Neural progenitor cell (in vitro differentiated cells): Measurements from ENCODE around the gene FHOD3. TPM values are rescaled to one million over a fixed set of nuclear protein-coding genes. Genes with fewer than 3 reads are reported as not detected.
A peak's percentile ranks its signal among the peaks of the same experiment; 100 is the strongest.

ENCODE experiments used
- DNase-seq: peaks from one replicate; pipeline ENCODE4 v3.0.0-alpha.2; 2016; ENCODE audit warnings: low spot score
- H2AFZ ChIP-seq: fragments of 200-600 bp; sonication (generic); replicated peaks from 2 replicates; pipeline ENCODE4 v1.6.1; 2016; ENCODE audit warnings: antibody characterized with exemption
- H3F3A ChIP-seq: fragments of 200-600 bp; sonication (generic); 2 replicates; pipeline ENCODE4 v1.6.1; 2016; ENCODE audit warnings: antibody characterized with exemption, low read depth
- H3K27ac ChIP-seq: fragments of 200-600 bp; sonication (generic); 2 replicates; pipeline ENCODE4 v1.5.1; 2016; ENCODE audit warnings: mild to moderate bottlenecking
- H3K27me3 ChIP-seq: fragments of 200-600 bp; sonication (generic); 2 replicates; pipeline ENCODE4 v1.6.1; 2016; ENCODE audit warnings: mild to moderate bottlenecking, moderate library complexity
- H3K36me3 ChIP-seq: fragments of 200-600 bp; sonication (generic); 2 replicates; pipeline ENCODE4 v1.5.1; 2016
- H3K4me1 ChIP-seq: fragments of 200-600 bp; sonication (generic); 2 replicates; pipeline ENCODE4 v1.6.1; 2016; ENCODE audit warnings: mixed run types
- H3K4me2 ChIP-seq: fragments of 200-600 bp; sonication (generic); 2 replicates; pipeline ENCODE4 v1.6.1; 2016
- H3K4me3 ChIP-seq: fragments of 200-600 bp; sonication (generic); 2 replicates; pipeline ENCODE4 v1.5.1; 2016
- H3K79me2 ChIP-seq: fragments of 200-600 bp; sonication (generic); 2 replicates; pipeline ENCODE4 v1.6.1; 2016; ENCODE audit warnings: low read depth
- H3K9ac ChIP-seq: fragments of 200-600 bp; sonication (generic); 2 replicates; pipeline ENCODE4 v1.6.1; 2016
- H3K9me3 ChIP-seq: fragments of 200-600 bp; sonication (generic); 2 replicates; pipeline ENCODE4 v1.5.1; 2016; ENCODE audit warnings: low read depth
- H4K20me1 ChIP-seq: fragments of 200-600 bp; sonication (generic); 2 replicates; pipeline ENCODE4 v1.6.1; 2016; ENCODE audit warnings: low read depth
- H3K27ac Mint-ChIP-seq: 3 replicates; pipeline ENCODE4 v1.8.0; 2021; ENCODE audit warnings: mixed read lengths
- H3K27me3 Mint-ChIP-seq: 2 replicates; pipeline ENCODE4 v1.8.0; 2022; ENCODE audit warnings: low read depth, mild to moderate bottlenecking, inconsistent platforms, moderate library complexity, mixed read lengths; ENCODE audit not compliant: insufficient read depth
- H3K36me3 Mint-ChIP-seq: 3 replicates; pipeline ENCODE4 v1.8.0; 2021; ENCODE audit warnings: mixed read lengths
- H3K4me1 Mint-ChIP-seq: 3 replicates; pipeline ENCODE4 v1.8.0; 2021; ENCODE audit warnings: mixed read lengths
- H3K4me3 Mint-ChIP-seq: 3 replicates; pipeline ENCODE4 v1.8.0; 2021; ENCODE audit warnings: mild to moderate bottlenecking, moderate library complexity, mixed read lengths
- H3K9me3 Mint-ChIP-seq: 3 replicates; pipeline ENCODE4 v1.8.0; 2020; ENCODE audit warnings: mixed read lengths
- EZH2 ChIP-seq: fragments of 200-600 bp; sonication (generic); IDR thresholded peaks from 2 replicates; pipeline ENCODE4 v1.6.1; 2017; ENCODE audit warnings: antibody characterized with exemption, mild to moderate bottlenecking, moderate library complexity
- EZH2phosphoT487 ChIP-seq: fragments of 200-600 bp; sonication (generic); IDR thresholded peaks from 2 replicates; pipeline ENCODE4 v1.6.1; 2017; ENCODE audit warnings: antibody characterized with exemption
- total RNA-seq: library from RNA; depleted of rRNA; stranded (reverse); fragments of >200 nt; gene quantifications from 2 replicates; pipeline ENCODE4 v1.2.3, GENCODE V29; 2015; ENCODE audit warnings: low replicate concordance
- TF ChIP-seq, protein P1 (sequence below): fragments of 200-600 bp; sonication (generic); IDR thresholded peaks from 2 replicates; pipeline ENCODE4 v1.5.1; 2017; ENCODE audit warnings: antibody characterized with exemption, mild to moderate bottlenecking

Gene FHOD3
- total RNA-seq, 1 donor from 2014 or later: 69.7 TPM

DNA sequence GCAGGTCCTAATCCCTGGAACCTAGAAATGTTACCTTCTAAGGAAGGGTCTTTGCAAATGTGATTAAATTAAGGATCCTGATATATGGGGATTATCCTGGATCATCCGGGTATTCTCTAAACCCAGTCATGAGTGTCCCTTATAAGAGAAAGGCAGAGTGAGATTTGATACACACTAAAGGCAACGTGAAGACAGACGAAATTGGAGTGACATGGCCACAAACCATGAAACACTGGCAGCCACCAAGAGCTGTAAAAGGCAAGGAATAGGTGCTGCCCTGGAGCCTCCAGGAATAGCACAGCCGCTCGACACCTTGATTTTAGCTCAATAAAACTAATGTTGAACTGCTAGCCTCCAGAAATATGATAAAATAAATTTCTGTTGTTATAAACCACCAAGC, 486.3 kb downstream of the FHOD3 start:
- no peak for DNase-seq
- H3K4me2 ChIP-seq: no peak overlapping the region
- no peaks in the 10 kb centered on the region for H4K20me1 ChIP-seq
- no peak overlapping the region for H3K27ac Mint-ChIP-seq
- peaks cover 13% of the 10 kb centered on the region for H3K4me1 Mint-ChIP-seq
- H3K36me3 ChIP-seq: no peaks in the 10 kb centered on the region
- no peaks in the 10 kb centered on the region for H3K9me3 ChIP-seq
- no peaks in the 10 kb centered on the region for H3K79me2 ChIP-seq
- peaks cover 19% of the 10 kb centered on the region for H3K4me1 ChIP-seq
- H3K27me3 ChIP-seq: no peaks in the 10 kb centered on the region
- peaks cover 28% of the 10 kb centered on the region for H3K36me3 Mint-ChIP-seq
- no peak overlapping the region for H3K27ac ChIP-seq
- no peak overlapping the region for H2AFZ ChIP-seq
- H3K27me3 Mint-ChIP-seq: peaks cover 4% of the 10 kb centered on the region
- peaks cover 13% of the 10 kb centered on the region for H3F3A ChIP-seq
- H3K4me3 ChIP-seq: no peak overlapping the region
- no peak overlapping the region for H3K9ac ChIP-seq
- no peak overlapping the region for H3K4me3 Mint-ChIP-seq
- no peak for TF ChIP-seq EZH2
- no peak for TF ChIP-seq EZH2phosphoT487
- TF ChIP-seq, protein P1, sequence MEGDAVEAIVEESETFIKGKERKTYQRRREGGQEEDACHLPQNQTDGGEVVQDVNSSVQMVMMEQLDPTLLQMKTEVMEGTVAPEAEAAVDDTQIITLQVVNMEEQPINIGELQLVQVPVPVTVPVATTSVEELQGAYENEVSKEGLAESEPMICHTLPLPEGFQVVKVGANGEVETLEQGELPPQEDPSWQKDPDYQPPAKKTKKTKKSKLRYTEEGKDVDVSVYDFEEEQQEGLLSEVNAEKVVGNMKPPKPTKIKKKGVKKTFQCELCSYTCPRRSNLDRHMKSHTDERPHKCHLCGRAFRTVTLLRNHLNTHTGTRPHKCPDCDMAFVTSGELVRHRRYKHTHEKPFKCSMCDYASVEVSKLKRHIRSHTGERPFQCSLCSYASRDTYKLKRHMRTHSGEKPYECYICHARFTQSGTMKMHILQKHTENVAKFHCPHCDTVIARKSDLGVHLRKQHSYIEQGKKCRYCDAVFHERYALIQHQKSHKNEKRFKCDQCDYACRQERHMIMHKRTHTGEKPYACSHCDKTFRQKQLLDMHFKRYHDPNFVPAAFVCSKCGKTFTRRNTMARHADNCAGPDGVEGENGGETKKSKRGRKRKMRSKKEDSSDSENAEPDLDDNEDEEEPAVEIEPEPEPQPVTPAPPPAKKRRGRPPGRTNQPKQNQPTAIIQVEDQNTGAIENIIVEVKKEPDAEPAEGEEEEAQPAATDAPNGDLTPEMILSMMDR: no peak
- no peaks in the 10 kb centered on the region for H3K9me3 Mint-ChIP-seq

DNA sequence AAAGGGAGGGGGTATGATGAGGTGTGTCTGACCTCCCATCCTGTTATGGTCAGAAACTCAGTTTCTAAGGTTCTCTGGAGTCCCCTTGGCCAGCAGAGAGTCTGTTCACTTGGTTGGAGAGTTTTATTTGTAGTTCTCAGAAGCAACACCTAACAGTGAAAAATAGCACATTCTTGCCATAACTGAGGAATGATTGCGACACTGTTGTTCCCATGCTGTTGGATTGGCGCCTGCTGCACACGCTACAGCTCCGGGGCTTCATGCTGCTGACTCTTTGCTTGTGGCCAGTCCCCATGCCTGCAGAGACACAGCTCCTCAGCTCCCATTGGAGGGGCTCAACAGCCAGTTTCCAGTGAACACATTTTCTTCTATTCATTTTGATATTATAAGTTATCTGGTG, 489.2 kb downstream of the FHOD3 start:
- Mint-ChIP-seq H3K27me3 (no peaks in the 10 kb centered on the region), H3K9me3 (peaks cover 6% of the 10 kb centered on the region), H3K36me3 (peaks cover 41% of the 10 kb centered on the region), H3K4me1 (peaks cover 13% of the 10 kb centered on the region), H3K27ac (no peak overlapping the region), H3K4me3 (no peak overlapping the region)
- H3K27ac ChIP-seq: peak overlapping the region; percentile 64
- peaks cover 6% of the 10 kb centered on the region for H3K36me3 ChIP-seq
- no peak overlapping the region for H2AFZ ChIP-seq
- no peaks in the 10 kb centered on the region for H3K9me3 ChIP-seq
- peaks cover 13% of the 10 kb centered on the region for H3F3A ChIP-seq
- no peaks in the 10 kb centered on the region for H4K20me1 ChIP-seq
- no peaks in the 10 kb centered on the region for H3K79me2 ChIP-seq
- H3K4me3 ChIP-seq: no peak overlapping the region
- no peak for DNase-seq
- TF ChIP-seq EZH2phosphoT487 (no peak), EZH2 (no peak)
- TF ChIP-seq, protein P1: no peak
- H3K27me3 ChIP-seq: no peaks in the 10 kb centered on the region
- peaks cover 19% of the 10 kb centered on the region for H3K4me1 ChIP-seq
- H3K4me2 ChIP-seq: peak overlapping the region; percentile 20
- no peak overlapping the region for H3K9ac ChIP-seq

DNA sequence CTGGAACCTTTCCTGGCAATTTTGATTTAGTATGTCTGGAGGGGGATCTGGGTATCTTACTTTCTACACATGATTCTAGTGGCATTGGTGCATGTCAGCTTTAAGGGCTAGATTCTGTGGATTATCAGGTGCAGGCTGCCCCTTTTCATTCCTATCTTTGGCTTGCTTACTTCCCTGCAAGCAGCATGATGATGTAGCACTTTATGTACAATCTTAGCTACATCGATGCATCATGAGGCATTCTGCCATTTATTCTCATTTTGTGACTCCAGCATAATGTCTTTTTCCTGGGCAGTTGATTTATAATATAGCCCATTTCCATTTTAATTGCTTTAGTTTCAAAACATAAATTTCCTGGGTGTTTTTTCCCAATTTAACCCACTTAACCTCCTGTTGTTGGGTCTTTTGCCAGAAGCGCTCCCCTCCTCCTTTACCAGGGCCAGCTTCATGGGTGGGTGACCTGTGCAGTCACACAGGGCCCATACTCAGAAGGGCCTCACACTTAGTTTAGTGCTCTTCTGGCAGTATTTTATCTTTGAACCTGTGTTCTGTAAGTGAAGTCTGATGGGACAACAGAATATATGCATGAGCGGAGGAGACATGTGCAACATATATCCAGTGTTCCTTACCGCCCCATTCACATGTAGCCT, 495.2 kb downstream of the FHOD3 start:
- H3K9me3 ChIP-seq: no peaks in the 10 kb centered on the region
- H2AFZ ChIP-seq: no peak overlapping the region
- Mint-ChIP-seq H3K4me3 (no peak overlapping the region), H3K27ac (no peak overlapping the region), H3K9me3 (peaks cover 6% of the 10 kb centered on the region), H3K4me1 (peaks cover 2% of the 10 kb centered on the region), H3K36me3 (peaks cover 62% of the 10 kb centered on the region), H3K27me3 (peaks cover 2% of the 10 kb centered on the region)
- H3K36me3 ChIP-seq: peaks cover 8% of the 10 kb centered on the region
- peaks cover 8% of the 10 kb centered on the region for H3K4me1 ChIP-seq
- TF ChIP-seq, protein P1: no peak
- TF ChIP-seq EZH2: no peak
- TF ChIP-seq EZH2phosphoT487: no peak
- DNase-seq: no peak
- no peak overlapping the region for H3K4me2 ChIP-seq
- no peaks in the 10 kb centered on the region for H3K27me3 ChIP-seq
- no peak overlapping the region for H3K4me3 ChIP-seq
- peaks cover 1% of the 10 kb centered on the region for H3F3A ChIP-seq
- no peaks in the 10 kb centered on the region for H3K79me2 ChIP-seq
- peaks cover 12% of the 10 kb centered on the region for H4K20me1 ChIP-seq
- H3K27ac ChIP-seq: no peak overlapping the region
- no peak overlapping the region for H3K9ac ChIP-seq
